GM06990 (cell line): ENCODE results near the gene R3HDM2.

Experiments
- DNase-seq: peaks from one replicate; pipeline ENCODE4 v3.0.0-alpha.2; 2011; ENCODE audit not compliant: insufficient read length; ENCODE audit errors: extremely low read depth
- H3K27me3 ChIP-seq: replicated peaks from 2 replicates; pipeline ENCODE4 v1.6.0; 2011; ENCODE audit warnings: low read length; ENCODE audit not compliant: control insufficient read depth, insufficient read depth
- H3K36me3 ChIP-seq: 2 replicates; pipeline ENCODE4 v1.5.1; 2011; ENCODE audit warnings: low read length; ENCODE audit not compliant: control insufficient read depth, insufficient read depth
- H3K4me3 ChIP-seq: replicated peaks from 2 replicates; pipeline ENCODE4 v1.5.1; 2011; ENCODE audit warnings: low read depth, mild to moderate bottlenecking, control low read depth, low read length
- TF ChIP-seq, protein P1 (sequence below): IDR thresholded peaks from 2 replicates; pipeline ENCODE4 v1.5.1; 2011; ENCODE audit warnings: low read length, control low read depth, mild to moderate bottlenecking, inconsistent platforms; ENCODE audit not compliant: insufficient read depth, poor library complexity, severe bottlenecking

R3HDM2 gene

DNA sequence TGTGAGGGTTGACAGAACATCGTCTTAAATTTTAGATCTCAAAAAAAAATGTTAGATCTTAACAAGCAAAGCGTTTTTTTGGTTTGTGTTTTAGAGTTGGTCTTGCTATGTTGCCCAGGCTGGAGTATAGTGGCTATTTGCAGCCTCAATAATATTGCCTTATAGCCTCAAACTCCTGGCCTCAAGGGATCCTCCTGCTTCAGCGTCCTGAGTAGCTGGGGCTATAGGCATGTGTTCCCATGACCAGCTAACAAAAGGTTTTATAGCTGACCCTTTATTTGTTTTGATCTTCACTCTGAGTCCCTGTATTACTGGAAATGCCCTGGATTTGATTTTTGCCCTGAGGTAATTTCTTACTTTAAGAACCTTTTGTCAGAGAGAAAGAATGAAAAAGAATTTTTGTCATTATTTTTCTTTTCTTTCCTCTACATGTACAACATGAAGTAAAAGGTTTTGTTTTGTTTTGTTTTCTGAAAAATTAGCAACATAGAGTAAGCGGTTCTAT lies 9.0 kb upstream of the R3HDM2 start:
- TF ChIP-seq, protein P1, sequence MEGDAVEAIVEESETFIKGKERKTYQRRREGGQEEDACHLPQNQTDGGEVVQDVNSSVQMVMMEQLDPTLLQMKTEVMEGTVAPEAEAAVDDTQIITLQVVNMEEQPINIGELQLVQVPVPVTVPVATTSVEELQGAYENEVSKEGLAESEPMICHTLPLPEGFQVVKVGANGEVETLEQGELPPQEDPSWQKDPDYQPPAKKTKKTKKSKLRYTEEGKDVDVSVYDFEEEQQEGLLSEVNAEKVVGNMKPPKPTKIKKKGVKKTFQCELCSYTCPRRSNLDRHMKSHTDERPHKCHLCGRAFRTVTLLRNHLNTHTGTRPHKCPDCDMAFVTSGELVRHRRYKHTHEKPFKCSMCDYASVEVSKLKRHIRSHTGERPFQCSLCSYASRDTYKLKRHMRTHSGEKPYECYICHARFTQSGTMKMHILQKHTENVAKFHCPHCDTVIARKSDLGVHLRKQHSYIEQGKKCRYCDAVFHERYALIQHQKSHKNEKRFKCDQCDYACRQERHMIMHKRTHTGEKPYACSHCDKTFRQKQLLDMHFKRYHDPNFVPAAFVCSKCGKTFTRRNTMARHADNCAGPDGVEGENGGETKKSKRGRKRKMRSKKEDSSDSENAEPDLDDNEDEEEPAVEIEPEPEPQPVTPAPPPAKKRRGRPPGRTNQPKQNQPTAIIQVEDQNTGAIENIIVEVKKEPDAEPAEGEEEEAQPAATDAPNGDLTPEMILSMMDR, result no peak
- no peak for DNase-seq
- no peaks in the 10 kb centered on the region for H3K36me3 ChIP-seq
- no peaks in the 10 kb centered on the region; the same call in 1 of the 2 replicates for H3K27me3 ChIP-seq
- no peak overlapping the region for H3K4me3 ChIP-seq

DNA sequence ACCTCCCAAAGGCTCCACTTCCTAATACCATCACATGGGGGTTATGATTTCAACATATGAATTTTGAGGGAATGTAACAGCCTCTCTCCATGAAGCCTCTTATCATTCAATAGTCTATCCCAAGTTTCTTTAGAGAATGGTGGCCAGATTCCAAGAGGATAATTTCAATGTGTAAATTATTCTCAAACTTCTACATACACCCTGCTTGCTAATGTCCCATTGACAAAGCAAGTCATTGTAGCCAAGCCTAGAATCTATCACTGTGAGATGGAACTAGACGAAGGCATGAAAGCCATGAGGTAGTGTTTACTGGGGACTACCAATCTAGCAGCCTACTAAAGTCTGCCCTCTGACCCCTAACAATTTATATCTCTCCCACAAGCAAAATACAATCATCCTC lies 7.6 kb upstream of the R3HDM2 start:
- Histone ChIP-seq H3K27me3 (no peaks in the 10 kb centered on the region), H3K4me3 (no peak overlapping the region), H3K36me3 (no peaks in the 10 kb centered on the region)
- TF ChIP-seq, protein P1, result no peak
- DNase-seq, result no peak

DNA sequence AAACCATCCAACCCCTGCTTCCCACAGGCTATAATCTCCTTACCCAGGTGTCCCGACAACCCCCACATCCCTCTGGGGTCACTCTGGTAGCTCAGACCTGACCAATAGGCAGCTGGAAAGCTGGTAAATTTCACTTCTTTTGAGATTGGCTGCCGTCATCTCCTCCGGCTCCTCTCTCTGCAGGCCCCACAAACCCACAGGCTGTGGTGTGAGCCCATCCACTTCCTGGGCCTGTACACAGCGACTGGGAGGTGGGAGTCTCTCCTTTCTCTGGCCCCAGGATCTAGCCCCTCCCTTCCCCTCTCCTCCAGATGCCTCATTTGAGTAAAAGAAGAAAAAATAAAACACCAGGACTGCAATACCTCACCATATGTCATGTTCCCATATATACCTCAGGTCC lies 4.5 kb upstream of the R3HDM2 start:
- Histone ChIP-seq H3K36me3 (no peaks in the 10 kb centered on the region), H3K4me3 (no peak overlapping the region), H3K27me3 (no peaks in the 10 kb centered on the region)
- DNase-seq, result no peak
- TF ChIP-seq, protein P1, result no peak

DNA sequence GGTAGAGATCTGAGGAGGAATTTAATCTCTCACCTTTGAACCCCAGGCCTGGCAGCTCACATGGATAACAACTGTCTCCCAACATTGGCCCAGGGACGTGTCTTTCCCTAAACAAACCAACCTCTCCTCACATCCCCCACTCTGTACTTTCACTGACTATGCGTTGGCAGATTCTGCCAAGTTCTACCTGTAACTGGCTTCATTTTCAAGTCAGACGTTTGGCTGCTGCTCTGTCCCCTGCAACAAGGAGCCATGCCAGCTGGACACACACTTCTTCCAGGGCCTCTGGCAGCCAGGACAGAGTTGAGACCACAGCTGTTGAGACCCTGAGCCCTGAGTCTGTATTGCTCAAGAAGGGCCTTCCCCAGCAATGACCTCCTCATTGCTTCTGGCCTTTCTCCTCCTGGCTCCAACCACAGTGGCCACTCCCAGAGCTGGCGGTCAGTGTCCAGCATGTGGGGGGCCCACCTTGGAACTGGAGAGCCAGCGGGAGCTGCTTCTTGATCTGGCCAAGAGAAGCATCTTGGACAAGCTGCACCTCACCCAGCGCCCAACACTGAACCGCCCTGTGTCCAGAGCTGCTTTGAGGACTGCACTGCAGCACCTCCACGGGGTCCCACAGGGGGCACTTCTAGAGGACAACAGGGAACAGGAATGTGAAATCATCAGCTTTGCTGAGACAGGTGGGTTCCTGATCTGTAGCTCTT lies 3.8 kb upstream of the R3HDM2 start, which contains the start of gene INHBC:
Gene INHBC (plus strand): TSS at position 268 of the 707 bp plus-strand sequence. CDS start 103 bp downstream, at position 371.
- DNase-seq, result no peak
- H3K36me3 ChIP-seq, result no peaks in the 10 kb centered on the region
- TF ChIP-seq, protein P1, result no peak
- H3K27me3 ChIP-seq, result no peaks in the 10 kb centered on the region
- no peak within 1 kb of the TSS for H3K4me3 ChIP-seq

DNA sequence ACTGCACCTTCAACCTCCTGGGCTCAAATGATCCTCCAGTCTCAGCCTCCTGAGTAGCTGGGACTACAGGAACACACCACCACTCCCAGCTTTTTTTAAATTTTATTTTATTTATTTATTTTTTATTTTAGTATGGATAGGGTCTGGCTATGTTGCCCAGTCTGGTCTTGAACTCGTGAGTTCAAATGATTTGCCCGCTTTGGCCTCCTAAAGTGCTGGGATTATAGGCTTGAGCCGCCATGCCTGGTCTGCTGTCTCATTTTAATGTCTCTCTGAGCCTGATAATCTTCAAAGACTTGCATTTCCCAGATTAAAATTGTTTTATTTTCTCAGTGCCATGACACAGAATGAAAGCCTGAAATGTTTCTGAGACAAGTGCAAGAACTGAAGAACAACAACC lies 2.5 kb upstream of the R3HDM2 start:
- no peaks in the 10 kb centered on the region for H3K36me3 ChIP-seq
- H3K27me3 ChIP-seq, result no peaks in the 10 kb centered on the region
- TF ChIP-seq, protein P1, result no peak
- H3K4me3 ChIP-seq, result no peak overlapping the region
- no peak for DNase-seq
